Common myeloid progenitor, CD34-positive (primary cell): ENCODE results near the gene DOCK1.
A peak's percentile ranks its signal among the peaks of the same experiment; 100 is the strongest.

ENCODE experiments used
- CTCF ChIA-PET: fragments of 350-600 bp; sonication (Branson Sonifier 250); formaldehyde crosslinking; loops from one replicate; lab custom pipeline; 2021; ENCODE audit warnings: antibody characterized with exemption; lab: Charles Lee
- POLR2A ChIA-PET: fragments of 350-600 bp; sonication (Branson Sonifier 250); formaldehyde crosslinking; loops from one replicate; lab custom pipeline; 2021; ENCODE audit warnings: antibody characterized with exemption; lab: Charles Lee
- DNase-seq, 3 donors: peaks; one replicate each; pipeline versions ENCODE4 v3.0.0 to v3.0.0-alpha.2; 2013
- H3K27ac ChIP-seq, 2 experiments: 1 replicate in 1 of 2; 2 replicates in 1 of 2; pipeline ENCODE4 v1.7.0; 2013; ENCODE audit warnings: inconsistent platforms in 2 of 2, low read length in 2 of 2, mild to moderate bottlenecking in 2 of 2, low read depth in 1 of 2, moderate library complexity in 1 of 2; ENCODE audit not compliant: severe bottlenecking in 2 of 2, insufficient read depth in 1 of 2, poor library complexity in 1 of 2
- H3K27me3 ChIP-seq, 5 experiments: replicated peaks in 2 of 5; 1 replicate in 3 of 5; 2 replicates in 2 of 5; pipeline versions ENCODE4 v1.6.1 to v1.7.0; 2013; ENCODE audit warnings: low read length in 4 of 5, mild to moderate bottlenecking in 2 of 5, moderate library complexity in 2 of 5, inconsistent platforms in 1 of 5; ENCODE audit not compliant: insufficient read depth in 5 of 5, control insufficient read depth in 4 of 5
- H3K36me3 ChIP-seq, 4 experiments: 1 replicate in 2 of 4; 2 replicates in 2 of 4; pipeline versions ENCODE4 v1.6.1 to v1.7.0; 2013; ENCODE audit warnings: low read length in 3 of 4, control low read depth in 1 of 4, mild to moderate bottlenecking in 1 of 4; ENCODE audit not compliant: control insufficient read depth in 4 of 4, insufficient read depth in 4 of 4
- H3K4me1 ChIP-seq, 4 experiments: 1 replicate in 3 of 4; 2 replicates in 1 of 4; pipeline versions ENCODE4 v1.6.1 to v1.7.1; 2013; ENCODE audit warnings: low read length in 3 of 4, mild to moderate bottlenecking in 3 of 4, control low read depth in 1 of 4, inconsistent platforms in 1 of 4, moderate library complexity in 1 of 4; ENCODE audit not compliant: control insufficient read depth in 4 of 4, insufficient read depth in 4 of 4; ENCODE audit errors: control extremely low read depth in 1 of 4
- H3K4me3 ChIP-seq, 7 experiments: 1 replicate in 4 of 7; 2 replicates in 3 of 7; pipeline versions ENCODE4 v1.5.1 to v1.7.0; 2013; ENCODE audit warnings: mild to moderate bottlenecking in 7 of 7, low read length in 6 of 7, moderate library complexity in 6 of 7, inconsistent platforms in 2 of 7, low read depth in 2 of 7, control low read depth in 1 of 7; ENCODE audit not compliant: insufficient read depth in 4 of 7, control insufficient read depth in 1 of 7; ENCODE audit errors: extremely low read depth in 1 of 7
- H3K9me3 ChIP-seq, 5 experiments: 1 replicate in 4 of 5; 2 replicates in 1 of 5; pipeline versions ENCODE4 v1.6.1 to v1.7.1; 2013; ENCODE audit warnings: low read length in 4 of 5, mild to moderate bottlenecking in 2 of 5, inconsistent platforms in 1 of 5, low read depth in 1 of 5, moderate library complexity in 1 of 5; ENCODE audit not compliant: control insufficient read depth in 4 of 5, insufficient read depth in 2 of 5; ENCODE audit errors: control extremely low read depth in 1 of 5
- WGBS: methylation state at CpG from one replicate; pipeline ENCODE4 v1.1.5; 2013; ENCODE audit not compliant: insufficient coverage; 5-methylcytosine and 5-hydroxymethylcytosine counted together

The DOCK1 gene

GRCh38 chr10:127148066-127148932, 243.1 kb downstream of the DOCK1 start:
- DNase-seq: peak; percentile 64 to 90 (median 88)
- H3K9me3 ChIP-seq: no peaks in the 10 kb centered on the region
- 73% methylated on average over 7 of the region's 15 CpGs for WGBS
- H3K4me3 ChIP-seq: no peak overlapping the region
- peaks cover 0 to 8% (median 1%) of the 10 kb centered on the region in 4 experiments for H3K36me3 ChIP-seq
- POLR2A ChIA-PET: no interaction called here
- peaks cover 0 to 3% (median under 1%) of the 10 kb centered on the region in 4 experiments for H3K4me1 ChIP-seq
- no peaks in the 10 kb centered on the region for H3K27me3 ChIP-seq
- no peak overlapping the region for H3K27ac ChIP-seq
- CTCF ChIA-PET: no interaction called here

- Histone ChIP-seq H3K4me1 (peaks cover 0 to 3% (median 0%) of the 10 kb centered on the region in 4 experiments), H3K27me3 (no peaks in the 10 kb centered on the region), H3K9me3 (no peaks in the 10 kb centered on the region), H3K4me3 (no peak overlapping the region), H3K36me3 (peaks cover 0 to 8% (median 1%) of the 10 kb centered on the region in 4 experiments), H3K27ac (no peak overlapping the region)
- peak; percentile 13 to 73 (median 64) for DNase-seq
- ChIA-PET POLR2A (no interaction called here), CTCF (no interaction called here)
- WGBS: no CpG with 5 or more reads among the region's 2 CpGs
Measured at GRCh38 chr10:127148933-127149220, 243.6 kb downstream of the DOCK1 start.

GRCh38 chr10:127149501-127150081, 244.4 kb downstream of the DOCK1 start:
- Histone ChIP-seq H3K9me3 (no peaks in the 10 kb centered on the region), H3K27ac (no peak overlapping the region), H3K27me3 (no peaks in the 10 kb centered on the region), H3K4me1 (peaks cover 0 to 3% (median 0%) of the 10 kb centered on the region in 4 experiments), H3K36me3 (peaks cover 0 to 8% (median 1%) of the 10 kb centered on the region in 4 experiments), H3K4me3 (no peak overlapping the region)
- 100% methylated on average over 7 of the region's 7 CpGs for WGBS
- DNase-seq: no peak
- ChIA-PET CTCF (interaction anchor here (1.1 kb wide), 1 partner anchor 11 kb away, joined by 3 read pairs; no protein-coding TSS in a partner anchor), POLR2A (no interaction called here)

GRCh38 chr10:127150136-127150535, 244.9 kb downstream of the DOCK1 start:
- Histone ChIP-seq H3K9me3 (no peaks in the 10 kb centered on the region), H3K4me3 (no peak overlapping the region), H3K36me3 (peaks cover 0 to 6% (median 1%) of the 10 kb centered on the region in 4 experiments), H3K27me3 (no peaks in the 10 kb centered on the region), H3K4me1 (peaks cover 0 to 3% (median 0%) of the 10 kb centered on the region in 4 experiments), H3K27ac (no peak overlapping the region)
- ChIA-PET POLR2A (no interaction called here), CTCF (interaction anchor here (1.1 kb wide), 1 partner anchor 11 kb away, joined by 3 read pairs; no protein-coding TSS in a partner anchor)
- 98% methylated on average over 5 of the region's 5 CpGs for WGBS
- DNase-seq: no peak

GRCh38 chr10:127151541-127151940, 246.3 kb downstream of the DOCK1 start:
- DNase-seq: no peak
- POLR2A ChIA-PET: no interaction called here
- Histone ChIP-seq H3K4me1 (peaks cover 0 to 3% (median 0%) of the 10 kb centered on the region in 4 experiments), H3K27me3 (no peaks in the 10 kb centered on the region), H3K9me3 (no peaks in the 10 kb centered on the region), H3K4me3 (no peak overlapping the region), H3K36me3 (peaks cover 0 to 2% (median 0%) of the 10 kb centered on the region in 4 experiments), H3K27ac (no peak overlapping the region)
- 100% methylated on average over 7 of the region's 10 CpGs for WGBS
- CTCF ChIA-PET: no interaction called here

- no peak overlapping the region for H3K4me3 ChIP-seq
- H3K4me1 ChIP-seq: peaks cover 0 to 3% (median 0%) of the 10 kb centered on the region in 4 experiments
- H3K36me3 ChIP-seq: peaks cover 0 to 2% (median 0%) of the 10 kb centered on the region in 4 experiments
- H3K9me3 ChIP-seq: no peaks in the 10 kb centered on the region
- H3K27ac ChIP-seq: no peak overlapping the region
- no peak for DNase-seq
- H3K27me3 ChIP-seq: no peaks in the 10 kb centered on the region
- 98% methylated on average over 7 of the region's 9 CpGs for WGBS
- ChIA-PET POLR2A (no interaction called here), CTCF (no interaction called here)
Measured at GRCh38 chr10:127151981-127152699, 246.9 kb downstream of the DOCK1 start.
